NCI-H2196 (cell line): ENCODE results near the gene ST6GALNAC3.
"Not testable (repeated sequence)": the region's sequence is repeated elsewhere in the genome, so short reads cannot be mapped to it uniquely, and the experiment has no call there.

ENCODE experiments used
- DNase-seq: peaks from one replicate; lab custom pipeline; 2025; ENCODE audit not compliant: unreplicated experiment; lab: John Stamatoyannopoulos, UW

The ST6GALNAC3 gene

GRCh38 chr1:76070538-76070937, 4.0 kb upstream of the ST6GALNAC3 start:
- no peak for DNase-seq

DNA sequence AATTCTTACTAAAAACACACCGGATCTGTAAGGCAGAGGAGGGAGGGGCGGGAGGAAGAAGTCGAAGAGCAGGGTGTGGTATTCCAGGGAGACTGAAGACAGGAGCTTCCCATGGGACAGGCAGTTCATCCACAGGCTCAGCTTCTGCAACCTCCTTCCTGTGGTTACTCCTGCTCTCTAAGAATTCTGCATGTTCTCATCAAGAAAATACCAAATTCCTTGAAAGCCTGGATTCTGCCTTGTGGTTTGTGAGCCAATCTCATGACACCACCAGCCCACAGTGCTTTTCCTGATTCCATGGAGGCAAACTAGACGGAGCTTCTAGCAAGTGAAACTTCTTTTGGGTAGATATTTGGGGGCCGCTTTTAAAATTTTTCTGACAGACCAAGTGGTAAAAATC, 1.1 kb upstream of the ST6GALNAC3 start:
- DNase-seq: no peak

DNA sequence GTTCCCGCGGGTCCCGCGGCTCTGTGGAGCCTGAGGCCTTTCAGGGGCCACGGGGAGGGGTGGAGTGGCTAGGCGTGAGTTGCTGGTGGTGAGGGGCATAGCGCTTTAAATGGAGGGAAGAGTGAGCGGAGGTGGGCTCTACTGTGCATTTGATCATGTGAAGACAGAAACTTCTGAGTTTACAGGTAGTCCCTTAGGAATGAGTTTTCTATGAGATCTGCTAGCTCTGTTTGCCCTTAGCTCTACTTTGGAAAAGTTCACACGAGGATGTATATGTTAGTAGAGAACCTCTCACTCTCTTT, 593 bp downstream of the ST6GALNAC3 start:
- DNase-seq: no peak

DNA sequence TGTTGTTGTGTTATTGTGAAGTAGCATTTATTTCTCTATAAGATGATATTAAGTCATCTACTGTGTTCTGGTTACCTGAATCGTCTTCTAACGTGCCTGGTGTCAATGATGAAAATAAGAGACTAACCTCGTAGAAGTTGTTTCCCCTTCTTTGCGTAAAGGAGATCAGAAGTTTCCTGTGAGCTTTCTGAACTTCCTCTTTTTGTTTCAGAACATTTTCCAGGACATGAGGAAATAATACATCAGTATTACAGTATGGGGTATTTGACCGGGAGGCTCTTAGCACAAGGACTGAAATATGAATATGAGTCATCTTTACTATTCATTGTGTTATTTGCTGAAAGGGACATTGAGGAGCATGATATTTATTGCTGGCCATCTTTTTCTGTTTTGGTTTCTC, 1.3 kb downstream of the ST6GALNAC3 start:
- no peak for DNase-seq

GRCh38 chr1:76079475-76080227, 5.1 kb downstream of the ST6GALNAC3 start:
- DNase-seq: no peak

- DNase-seq: no peak
Observed at GRCh38 chr1:76080552-76081079, 6.1 kb downstream of the ST6GALNAC3 start.

DNA sequence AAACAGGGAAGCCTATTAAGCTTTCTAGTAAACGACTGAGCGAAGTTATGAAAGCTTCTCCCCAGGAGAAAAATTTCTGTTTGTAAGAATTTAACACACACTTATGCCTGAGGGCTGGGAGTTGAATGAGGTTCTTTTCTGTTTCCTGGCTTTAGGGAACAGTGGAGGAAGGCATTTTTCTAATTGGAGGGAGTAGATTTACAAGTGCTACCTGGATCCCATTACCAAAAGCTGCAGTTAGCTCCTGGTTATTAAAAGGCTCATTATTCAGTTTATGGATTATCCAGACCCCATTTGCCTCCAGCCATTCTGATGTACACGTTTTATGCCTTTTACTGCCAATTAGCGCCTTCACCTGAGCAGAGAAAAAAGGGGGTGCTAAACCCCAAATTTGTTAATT, 7.5 kb downstream of the ST6GALNAC3 start:
- no peak for DNase-seq

DNA sequence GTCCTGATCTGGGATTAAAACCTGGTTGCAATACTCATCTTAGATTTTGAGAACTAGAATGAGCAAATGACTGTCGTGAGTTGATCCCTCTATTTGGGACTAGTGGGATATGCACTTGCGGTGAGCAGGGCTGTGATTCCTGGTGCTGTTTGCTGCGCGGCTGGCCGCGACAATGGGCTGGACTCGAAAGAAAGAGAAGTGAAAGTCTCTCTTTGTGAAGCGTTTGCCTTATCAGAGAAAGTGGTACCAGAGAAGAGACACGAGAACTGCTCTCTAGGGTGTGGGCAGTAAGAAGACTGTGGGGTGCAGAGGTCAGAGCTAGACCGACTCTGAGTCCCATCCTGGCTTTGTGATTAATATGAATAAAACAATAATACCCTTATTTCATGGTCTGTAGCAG, 8.6 kb downstream of the ST6GALNAC3 start:
- no peak for DNase-seq

GRCh38 chr1:76084029-76084627, 9.6 kb downstream of the ST6GALNAC3 start:
- DNase-seq: no peak

DNA sequence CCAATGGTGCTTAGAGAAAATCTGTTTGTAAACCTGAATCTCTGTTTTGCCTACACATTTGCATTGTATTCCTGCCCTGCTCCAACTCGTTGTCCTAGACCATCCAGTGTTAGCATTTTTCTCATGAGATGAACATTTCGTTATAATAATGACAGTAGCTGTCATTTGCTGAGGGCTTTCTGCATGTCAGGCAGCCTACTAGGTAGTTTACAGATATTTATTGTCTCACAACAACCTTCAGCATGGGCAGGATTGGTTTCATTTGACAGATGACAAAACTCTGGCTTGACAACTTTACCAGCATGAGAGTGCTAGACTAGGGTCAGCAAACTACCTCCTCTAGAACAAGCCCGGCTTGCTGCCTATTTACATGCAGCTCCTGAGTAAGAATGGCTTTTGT, 10.1 kb downstream of the ST6GALNAC3 start:
- DNase-seq: no peak

- DNase-seq: no peak
Observed at GRCh38 chr1:76086109-76086508, 11.6 kb downstream of the ST6GALNAC3 start.

GRCh38 chr1:76086597-76086996, 12.1 kb downstream of the ST6GALNAC3 start:
- DNase-seq: no peak

DNA sequence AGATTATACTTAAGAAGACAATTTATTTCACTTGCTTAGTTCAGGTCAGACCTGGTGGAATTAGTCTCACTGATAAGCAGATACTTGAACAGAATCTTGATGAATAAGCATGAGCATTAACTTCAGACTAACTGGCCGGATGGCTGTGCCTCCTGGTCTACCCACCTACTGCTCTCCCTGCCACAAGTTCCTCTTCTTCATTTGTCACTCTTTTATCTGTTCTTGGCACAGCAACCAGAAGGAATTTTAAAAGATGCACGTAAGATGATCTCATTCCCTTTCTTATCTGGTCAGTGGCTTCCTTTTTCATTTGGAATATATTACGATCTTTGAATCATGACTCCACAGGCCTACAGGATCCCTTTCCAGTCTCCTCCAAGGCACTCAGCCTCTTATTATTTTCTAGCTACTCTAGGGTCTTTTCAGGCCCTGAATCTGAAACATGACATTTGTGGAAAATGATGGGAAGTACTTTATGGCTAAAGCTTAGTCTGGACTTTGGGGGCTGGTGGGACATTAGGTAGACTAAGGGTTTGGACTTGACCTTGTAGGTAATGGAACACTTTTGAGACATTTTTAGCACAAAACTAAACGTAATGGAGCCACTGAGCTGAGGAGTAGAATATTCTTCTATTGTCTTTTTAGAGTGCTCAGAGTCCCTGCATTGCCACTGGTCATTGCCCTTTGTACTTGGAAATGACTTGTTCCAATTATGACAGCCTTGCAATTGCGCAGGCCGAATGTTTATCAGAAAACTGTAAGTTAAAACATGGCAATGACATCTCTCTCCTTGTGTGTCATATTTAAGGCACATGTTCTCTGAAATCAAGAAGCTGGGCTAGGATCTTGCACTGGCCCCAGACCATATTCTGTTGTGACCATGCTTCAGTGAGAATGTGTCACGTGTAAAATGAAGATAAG, 16.0 kb downstream of the ST6GALNAC3 start:
- no peak for DNase-seq

DNA sequence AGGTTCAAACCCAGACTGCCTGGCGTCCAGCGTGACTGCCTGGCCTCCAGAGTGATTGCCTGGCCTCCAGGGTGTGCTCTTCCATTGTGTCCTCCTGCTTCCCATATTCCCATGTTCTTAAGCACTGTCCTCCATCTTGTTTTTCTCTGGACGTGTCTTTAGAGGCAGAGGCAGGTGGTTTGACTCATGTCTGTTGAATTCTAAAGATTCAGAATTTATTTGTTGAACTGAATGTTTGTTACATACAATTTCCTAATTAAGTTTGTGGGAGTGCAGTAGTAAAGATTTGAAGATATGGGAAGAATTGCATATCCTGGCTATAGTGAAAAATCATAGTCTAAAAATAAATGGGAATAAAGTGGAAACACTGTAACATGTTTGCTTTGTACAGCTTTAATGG, 18.3 kb downstream of the ST6GALNAC3 start:
- DNase-seq: no peak

- no peak for DNase-seq
Observed at GRCh38 chr1:76093522-76094312, 19.2 kb downstream of the ST6GALNAC3 start.

GRCh38 chr1:76095802-76096201, 21.3 kb downstream of the ST6GALNAC3 start:
- DNase-seq: no peak

- DNase-seq: not testable (repeated sequence)
Observed at GRCh38 chr1:76097064-76097463, 22.5 kb downstream of the ST6GALNAC3 start.

- no peak for DNase-seq
Observed at GRCh38 chr1:76098845-76099244, 24.3 kb downstream of the ST6GALNAC3 start.

DNA sequence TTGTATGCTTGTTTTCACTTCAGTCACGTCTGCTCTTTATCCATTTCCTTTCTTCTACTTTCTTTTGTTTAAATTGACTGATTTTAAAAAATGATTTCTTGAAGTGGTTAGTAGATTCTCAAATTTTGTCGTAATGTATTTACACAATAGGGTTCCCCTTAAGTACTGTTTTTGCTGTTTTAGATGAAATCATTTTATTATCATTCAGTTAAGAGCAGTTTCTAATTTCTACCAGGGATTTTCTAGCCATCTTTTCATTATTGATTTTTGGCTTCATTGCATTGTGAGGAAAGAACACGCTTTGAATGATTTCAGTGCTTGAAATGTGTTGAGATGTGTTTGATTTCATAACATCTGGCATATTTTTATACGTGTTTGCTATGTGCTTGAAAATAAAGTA, 27.0 kb downstream of the ST6GALNAC3 start:
- no peak for DNase-seq

- DNase-seq: no peak
Observed at GRCh38 chr1:76102046-76102445, 27.5 kb downstream of the ST6GALNAC3 start.

DNA sequence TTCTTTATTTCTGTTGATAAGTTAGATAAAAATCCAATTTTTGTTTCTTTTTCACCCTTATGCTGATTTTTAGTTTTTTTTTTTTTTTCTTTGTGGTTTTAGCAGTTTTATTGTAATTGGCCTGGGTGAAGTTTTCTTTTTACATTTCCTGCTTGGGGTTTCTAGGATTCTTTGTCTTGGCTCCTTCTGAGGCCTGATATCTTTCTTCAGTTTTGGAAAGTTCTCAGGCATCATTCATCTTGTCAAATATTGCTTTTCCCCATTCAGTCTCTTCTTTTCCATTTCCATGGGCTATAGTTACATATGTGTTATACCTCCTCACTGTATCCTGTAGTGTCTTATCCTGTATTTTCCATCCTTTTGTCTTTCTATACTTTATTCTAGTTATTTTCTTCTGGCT, 28.5 kb downstream of the ST6GALNAC3 start:
- DNase-seq: no peak
